DMS53 treated with DMSO at 0.1 percent for 48 hours (cell line): ENCODE data around the gene ERICH4.
A peak's percentile ranks its signal among the peaks of the same experiment; 100 is the strongest.
"Not testable (repeated sequence)": the region's sequence is repeated elsewhere in the genome, so short reads cannot be mapped to it uniquely, and the experiment has no call there.

Experiments used
- DNase-seq: peaks from one replicate; lab custom pipeline; 2025; ENCODE audit not compliant: unreplicated experiment; lab: John Stamatoyannopoulos, UW

The ERICH4 gene

GRCh38 chr19:41434450-41434849, 8.5 kb upstream of the ERICH4 start:
- no peak for DNase-seq

GRCh38 chr19:41435376-41435775, 7.6 kb upstream of the ERICH4 start:
- not testable (repeated sequence) for DNase-seq

DNA sequence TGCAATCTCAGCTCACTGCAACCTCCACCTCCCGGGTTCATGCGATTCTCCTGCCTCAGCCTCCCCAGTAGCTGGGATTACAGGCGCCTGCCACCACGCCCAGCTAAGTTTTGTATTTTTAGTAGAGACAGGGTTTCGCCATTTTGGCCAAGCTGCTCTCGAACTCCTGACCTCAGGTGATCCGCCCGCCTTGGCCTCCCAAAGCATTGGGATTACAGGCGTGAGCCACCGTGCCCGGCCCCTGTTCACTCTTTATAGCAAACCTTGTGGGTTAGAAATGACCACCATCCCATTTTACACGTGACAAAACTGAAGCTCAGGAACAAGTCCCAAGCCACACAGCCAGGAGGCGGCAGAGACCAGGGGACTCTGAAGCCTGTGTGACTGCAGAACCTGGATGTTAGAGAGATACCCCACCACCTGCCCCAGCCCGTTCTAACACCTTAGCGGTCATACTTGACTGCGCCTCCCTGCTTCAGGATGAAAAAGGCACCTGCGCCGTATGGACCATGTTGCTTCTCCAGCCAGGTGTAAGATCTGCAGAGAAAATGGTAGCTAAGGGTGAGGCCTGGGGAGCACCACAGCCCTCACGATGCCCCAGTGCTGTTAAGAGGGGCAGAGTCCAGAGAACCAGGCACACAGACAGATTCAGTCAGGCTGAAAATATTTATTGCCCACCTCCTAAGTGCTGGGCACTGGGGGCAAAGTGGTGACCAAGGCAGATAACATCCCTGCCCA, 6.9 kb upstream of the ERICH4 start:
- no peak for DNase-seq

- no peak for DNase-seq
Measured at GRCh38 chr19:41436674-41436951, 6.3 kb upstream of the ERICH4 start.

DNA sequence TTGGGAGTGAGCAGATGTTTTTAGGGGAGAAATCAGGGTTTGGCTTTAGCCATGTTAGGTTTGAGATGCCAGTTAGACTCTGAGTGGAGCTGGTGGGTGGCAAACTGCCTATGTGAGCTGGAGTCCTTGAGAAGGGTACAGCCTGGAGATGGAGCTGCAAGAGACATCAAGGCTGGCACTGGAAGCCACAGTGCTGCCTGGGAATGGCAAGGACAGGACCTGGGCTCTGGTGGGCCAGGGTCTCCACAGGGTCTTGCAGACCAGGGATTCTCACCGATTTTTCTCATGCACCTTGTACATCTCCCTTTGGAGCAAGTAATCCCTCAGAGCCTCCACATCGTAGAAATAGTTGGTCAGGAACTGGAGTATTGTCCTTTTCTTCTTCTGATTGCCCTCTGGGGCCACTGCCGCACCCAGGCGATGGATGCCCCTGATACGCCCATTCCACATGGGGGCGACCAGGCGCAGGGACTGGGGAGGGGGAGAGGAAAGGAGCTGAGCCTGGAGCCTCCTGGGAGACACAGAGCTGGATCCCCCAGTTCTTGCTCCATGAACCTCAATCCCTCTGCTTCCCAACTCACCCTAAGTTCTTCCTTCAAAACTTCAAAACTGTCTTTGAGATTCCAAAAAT, 4.9 kb upstream of the ERICH4 start:
- no peak for DNase-seq

GRCh38 chr19:41439441-41440222, 3.3 kb upstream of the ERICH4 start, which contains the start of gene DMAC2:
DMAC2 (minus strand) TSS chr19:41439912; CDS start chr19:41439899, 13 bp downstream.
- DNase-seq: peak; percentile 99

GRCh38 chr19:41441321-41441945, 1.5 kb upstream of the ERICH4 start:
- no peak for DNase-seq

- no peak for DNase-seq
Measured at GRCh38 chr19:41443813-41444455, 978 bp downstream of the ERICH4 start.

GRCh38 chr19:41445575-41445974, 2.6 kb downstream of the ERICH4 start:
- no peak for DNase-seq

DNA sequence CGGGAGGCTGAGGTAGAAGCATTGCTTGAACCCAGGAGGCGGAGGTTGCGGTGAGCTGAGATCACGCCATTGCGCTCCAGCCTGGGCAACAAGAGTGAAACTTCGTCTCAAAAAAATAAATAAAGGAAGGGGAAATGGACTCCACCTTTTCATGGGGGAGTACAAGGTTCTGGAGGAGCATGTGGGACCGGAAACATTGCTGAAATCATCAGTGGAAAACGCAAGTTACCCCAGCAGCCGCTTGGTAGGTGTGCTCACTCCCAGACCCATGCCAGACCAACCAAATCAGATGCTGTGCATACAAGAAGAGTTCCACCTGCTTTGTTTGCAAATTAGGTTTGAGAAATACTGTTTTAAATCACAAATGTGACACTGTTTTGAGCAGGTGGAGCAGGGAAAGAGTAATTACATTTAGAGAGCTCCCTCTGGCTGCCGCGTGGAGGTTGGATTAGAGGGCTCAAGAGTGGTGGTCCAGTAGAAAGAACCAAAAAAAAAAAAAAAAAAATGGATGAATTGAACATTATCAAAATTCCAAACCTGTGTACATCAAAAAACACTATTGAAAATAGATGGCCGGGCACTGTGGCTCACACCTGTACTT, 4.9 kb downstream of the ERICH4 start:
- DNase-seq: no peak

GRCh38 chr19:41449079-41449864, 6.3 kb downstream of the ERICH4 start:
- DNase-seq: peak; percentile 76

- DNase-seq: no peak
Measured at GRCh38 chr19:41449865-41450178, 6.9 kb downstream of the ERICH4 start.

- DNase-seq: no peak
Measured at GRCh38 chr19:41452584-41453275, 9.8 kb downstream of the ERICH4 start.

GRCh38 chr19:41455936-41456335, 13.0 kb downstream of the ERICH4 start:
- DNase-seq: no peak

DNA sequence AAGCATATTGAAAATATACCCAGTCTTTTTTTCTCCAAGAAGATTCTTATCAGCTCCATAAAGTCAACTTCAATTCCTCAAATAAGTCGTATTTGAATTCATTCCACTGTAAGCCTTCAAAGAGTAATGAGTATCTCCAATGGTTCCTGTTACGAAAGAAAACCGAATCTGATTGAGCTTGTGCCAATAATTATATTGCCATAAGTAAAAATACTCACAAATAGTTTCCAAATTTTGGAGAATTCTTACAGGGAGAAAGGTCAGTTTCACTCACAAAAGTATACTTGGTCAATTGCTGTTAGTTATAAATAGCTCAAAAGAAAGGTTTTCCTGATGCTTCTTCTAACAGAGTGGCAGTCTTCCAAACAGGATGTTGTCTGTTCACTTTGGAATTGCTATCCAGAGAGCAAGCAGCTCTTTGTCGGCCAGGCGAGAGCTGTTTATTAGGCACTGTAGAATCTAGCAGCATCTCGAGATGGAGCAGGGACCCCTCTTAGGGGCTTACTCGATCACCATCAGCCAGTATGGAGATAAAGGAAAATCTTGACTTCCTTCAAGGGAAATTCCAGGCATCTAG, 13.5 kb downstream of the ERICH4 start:
- DNase-seq: no peak

- DNase-seq: no peak
Measured at GRCh38 chr19:41457241-41457640, 14.3 kb downstream of the ERICH4 start.

GRCh38 chr19:41462497-41462896, 19.5 kb downstream of the ERICH4 start:
- no peak for DNase-seq

GRCh38 chr19:41463257-41464256, 20.6 kb downstream of the ERICH4 start:
- DNase-seq: not testable (repeated sequence)
